IMR-90 (cell line): ENCODE data around the gene ERV3-1. TPM values are rescaled to one million over a fixed set of nuclear protein-coding genes. Genes with fewer than 3 reads are reported as not detected.

Experiments
- ATAC-seq: fragments of 200-7000 bp; cut with Tn5 transposase; 2 replicates; pipeline ENCODE4 v1.9.1; 2020; ENCODE audit warnings: low read depth, mild to moderate bottlenecking, moderate library complexity
- Bru-seq: library from RNA; stranded (reverse); fragments of 400-500 nt; gene quantifications from one replicate; lab custom pipeline; 2021; lab: Mats Ljungman, UMichigan
- BruChase-seq, 2 experiments: library from RNA; stranded (reverse); fragments of 400-500 nt; gene quantifications; one replicate each; lab custom pipeline; 2021; lab: Mats Ljungman, UMichigan
- BruUV-seq: library from RNA; stranded (reverse); fragments of 400-500 nt; replicated peaks from 2 replicates; lab custom pipeline; 2021; lab: Mats Ljungman, UMichigan
- CTCF ChIA-PET: fragments of 300-600 bp; formaldehyde crosslinking; extraction: SDS; loops from one replicate; lab custom pipeline; 2021; ENCODE audit warnings: antibody characterized with exemption; lab: Yijun Ruan, JAX
- POLR2A ChIA-PET: fragments of 300-600 bp; sonication (Branson Sonifier 250); formaldehyde crosslinking; loops from one replicate; lab custom pipeline; 2022; ENCODE audit warnings: antibody characterized with exemption; ENCODE audit not compliant: unreplicated experiment; lab: Charles Lee
- DNase-seq: peaks from one replicate; pipeline ENCODE4 v3.0.0; 2013
- H2AFZ ChIP-seq: replicated peaks from 2 replicates; pipeline ENCODE3; 2013; ENCODE audit warnings: low read length, mild to moderate bottlenecking; ENCODE audit not compliant: poor library complexity
- H2AK5ac ChIP-seq: 2 replicates; pipeline ENCODE4 v1.6.1; 2013; ENCODE audit warnings: low read depth, low read length, inconsistent platforms
- H2AK9ac ChIP-seq: replicated peaks from 2 replicates; pipeline ENCODE3; 2013; ENCODE audit warnings: mild to moderate bottlenecking, low read depth, low read length, moderate library complexity; ENCODE audit not compliant: poor library complexity
- H2BK120ac ChIP-seq: 2 replicates; pipeline ENCODE4 v1.6.1; 2013; ENCODE audit warnings: low read depth, low read length, inconsistent platforms
- H2BK15ac ChIP-seq: 3 replicates; pipeline ENCODE4 v1.6.1; 2013; ENCODE audit warnings: low read depth, low read length, inconsistent platforms
- H2BK20ac ChIP-seq: 2 replicates; pipeline ENCODE4 v1.6.1; 2013; ENCODE audit warnings: low read depth, mild to moderate bottlenecking, inconsistent platforms, low read length, moderate library complexity
- H2BK5ac ChIP-seq: 2 replicates; pipeline ENCODE4 v1.6.1; 2013; ENCODE audit warnings: mild to moderate bottlenecking, low read depth, low read length, inconsistent platforms; ENCODE audit not compliant: poor library complexity, severe bottlenecking
- H3K14ac ChIP-seq: replicated peaks from 2 replicates; pipeline ENCODE4 v1.6.1; 2013; ENCODE audit warnings: low read depth, low read length, inconsistent platforms
- H3K18ac ChIP-seq: 2 replicates; pipeline ENCODE4 v1.6.1; 2013; ENCODE audit warnings: low read depth, low read length, control low read depth
- H3K23ac ChIP-seq: 2 replicates; pipeline ENCODE4 v1.6.1; 2013; ENCODE audit warnings: low read depth, low read length, inconsistent platforms
- H3K27ac ChIP-seq: 2 replicates; pipeline ENCODE4 v1.5.1; 2013; ENCODE audit warnings: mild to moderate bottlenecking, control low read depth, low read length; ENCODE audit not compliant: insufficient read depth
- H3K27me3 ChIP-seq: 2 replicates; pipeline ENCODE4 v1.6.1; 2013; ENCODE audit warnings: low read length; ENCODE audit not compliant: control insufficient read depth, insufficient read depth
- H3K36me3 ChIP-seq: 2 replicates; pipeline ENCODE4 v1.6.1; 2013; ENCODE audit warnings: low read length, mixed read lengths; ENCODE audit not compliant: control insufficient read depth, insufficient read depth
- H3K4ac ChIP-seq: 2 replicates; pipeline ENCODE4 v1.6.1; 2013; ENCODE audit warnings: low read depth, low read length, inconsistent platforms
- H3K4me1 ChIP-seq: 2 replicates; pipeline ENCODE4 v1.6.1; 2013; ENCODE audit warnings: low read length, mixed read lengths; ENCODE audit not compliant: control insufficient read depth, insufficient read depth
- H3K4me2 ChIP-seq: 2 replicates; pipeline ENCODE4 v1.6.1; 2013; ENCODE audit warnings: low read depth, mild to moderate bottlenecking, control low read depth, low read length, moderate library complexity
- H3K4me3 ChIP-seq: 2 replicates; pipeline ENCODE4 v1.5.1; 2013; ENCODE audit warnings: low read depth, mild to moderate bottlenecking, control low read depth, low read length, moderate library complexity; ENCODE audit not compliant: insufficient read depth
- H3K56ac ChIP-seq: 2 replicates; pipeline ENCODE4 v1.6.1; 2013; ENCODE audit warnings: low read length, inconsistent platforms; ENCODE audit not compliant: insufficient read depth; ENCODE audit errors: extremely low read depth
- H3K79me1 ChIP-seq, 2 experiments: 2 replicates each; pipeline ENCODE4 v1.6.1; 2013; ENCODE audit warnings: low read length in 2 of 2, inconsistent platforms in 1 of 2, low read depth in 1 of 2
- H3K9ac ChIP-seq: 2 replicates; pipeline ENCODE4 v1.6.1; 2013; ENCODE audit warnings: low read depth, low read length, control low read depth
- H3K9me1 ChIP-seq: 2 replicates; pipeline ENCODE4 v1.6.1; 2013; ENCODE audit warnings: low read length, inconsistent platforms; ENCODE audit not compliant: insufficient read depth
- H3K9me3 ChIP-seq: 2 replicates; pipeline ENCODE4 v1.6.1; 2013; ENCODE audit warnings: low read length; ENCODE audit not compliant: control insufficient read depth, insufficient read depth
- H4K20me1 ChIP-seq: 2 replicates; pipeline ENCODE4 v1.6.1; 2013; ENCODE audit warnings: low read length, inconsistent platforms; ENCODE audit not compliant: insufficient read depth
- H4K5ac ChIP-seq: 2 replicates; pipeline ENCODE4 v1.6.1; 2013; ENCODE audit warnings: mild to moderate bottlenecking, low read depth, low read length, control low read depth
- H4K8ac ChIP-seq, 2 experiments: 2 replicates each; pipeline ENCODE4 v1.6.1; 2013; ENCODE audit warnings: low read depth in 2 of 2, low read length in 2 of 2, control low read depth in 1 of 2, inconsistent platforms in 1 of 2
- H4K91ac ChIP-seq: 2 replicates; pipeline ENCODE4 v1.6.1; 2013; ENCODE audit warnings: low read depth, low read length, inconsistent platforms; ENCODE audit not compliant: insufficient read depth
- BHLHE40 ChIP-seq: fragments of 150-350 bp; IDR thresholded peaks from 2 replicates; pipeline ENCODE4 v1.6.1; 2016; ENCODE audit warnings: mild to moderate bottlenecking, low read depth, low read length
- FOS ChIP-seq: fragments of 150-350 bp; IDR thresholded peaks from 2 replicates; pipeline ENCODE4 v1.6.1; 2016; ENCODE audit warnings: low read depth, low read length
- NFE2L2 ChIP-seq: fragments of 150-350 bp; IDR thresholded peaks from 2 replicates; pipeline ENCODE4 v1.6.1; 2016; ENCODE audit warnings: low read depth, mild to moderate bottlenecking, low read length
- POLR2A ChIP-seq: IDR thresholded peaks from 2 replicates; pipeline ENCODE4 v1.6.1; 2012; ENCODE audit warnings: mild to moderate bottlenecking, low read depth, low read length
- WGBS, 2 experiments: methylation state at CpG; one replicate each; pipeline versions ENCODE4 v1.1.5 to v1.1.7; 2013; ENCODE audit warnings: missing lambda C conversion rate in 2 of 2; ENCODE audit not compliant: insufficient read length in 1 of 2; ENCODE audit errors: extremely low coverage in 2 of 2; 5-methylcytosine and 5-hydroxymethylcytosine counted together
- dilution Hi-C: fragments of 300-500 bp; cut with HindIII; formaldehyde crosslinking; loops from one replicate; pipeline ENCODE4 v1.14.3; 2018; ENCODE audit warnings: low sequenced_read_pairs; ENCODE audit not compliant: unreplicated experiment
- in situ Hi-C: fragments of 300-500 bp; cut with MboI; formaldehyde crosslinking; loops from 3 replicates; pipeline ENCODE4 v1.14.3; 2019; ENCODE audit warnings: low sequenced_read_pairs, inconsistent platforms, mixed read lengths
- intact Hi-C: fragments of 100-400 bp; cut with micrococcal nuclease; formaldehyde crosslinking; loops from 2 replicates; pipeline ENCODE4 v1.10.0; 2022
- long read RNA-seq: library from polyadenylated mRNA; unstranded; transcript quantifications from one replicate; pipeline ENCODE4 v2.0.0, GENCODE V29; 2021; ENCODE audit not compliant: unreplicated experiment
- polyA plus RNA-seq, 3 experiments: library from polyadenylated mRNA; depleted of rRNA; stranded (reverse); fragments of >200 nt; gene quantifications; 2 replicates each; pipeline ENCODE4 v1.2.3, GENCODE V29; 2012; ENCODE audit warnings: low replicate concordance in 1 of 3
- total RNA-seq: library from RNA; depleted of rRNA; stranded (reverse); fragments of >200 nt; gene quantifications from 2 replicates; pipeline ENCODE4 v1.2.3, GENCODE V29; 2012; rRNA removed
- TF ChIP-seq, protein P1 (sequence below): fragments of 150-350 bp; IDR thresholded peaks from 2 replicates; pipeline ENCODE4 v1.6.1; 2017; ENCODE audit warnings: mild to moderate bottlenecking, antibody characterized with exemption, low read length, low read depth

The ERV3-1 gene, protein sequence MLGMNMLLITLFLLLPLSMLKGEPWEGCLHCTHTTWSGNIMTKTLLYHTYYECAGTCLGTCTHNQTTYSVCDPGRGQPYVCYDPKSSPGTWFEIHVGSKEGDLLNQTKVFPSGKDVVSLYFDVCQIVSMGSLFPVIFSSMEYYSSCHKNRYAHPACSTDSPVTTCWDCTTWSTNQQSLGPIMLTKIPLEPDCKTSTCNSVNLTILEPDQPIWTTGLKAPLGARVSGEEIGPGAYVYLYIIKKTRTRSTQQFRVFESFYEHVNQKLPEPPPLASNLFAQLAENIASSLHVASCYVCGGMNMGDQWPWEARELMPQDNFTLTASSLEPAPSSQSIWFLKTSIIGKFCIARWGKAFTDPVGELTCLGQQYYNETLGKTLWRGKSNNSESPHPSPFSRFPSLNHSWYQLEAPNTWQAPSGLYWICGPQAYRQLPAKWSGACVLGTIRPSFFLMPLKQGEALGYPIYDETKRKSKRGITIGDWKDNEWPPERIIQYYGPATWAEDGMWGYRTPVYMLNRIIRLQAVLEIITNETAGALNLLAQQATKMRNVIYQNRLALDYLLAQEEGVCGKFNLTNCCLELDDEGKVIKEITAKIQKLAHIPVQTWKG
- total RNA-seq (8.6 and 11.8 TPM in 2 replicates), polyA plus RNA-seq (2012; rRNA removed) (6.1 and 7.0 TPM in 2 replicates), Bru-seq, nascent RNA (percentile 87 among the genes with signal in this experiment), BruChase-seq, experiment 1, labeled RNA remaining after a 6-hour chase (percentile 87 among the genes with signal in this experiment), BruChase-seq, experiment 2, labeled RNA remaining after a 2-hour chase (percentile 93 among the genes with signal in this experiment)
- 0.73 and 1.4 TPM in 2 replicates for polyA plus RNA-seq (2012; cell fraction: cytosol; rRNA removed)
- polyA plus RNA-seq (2012; cell fraction: nucleus; rRNA removed; ENCODE audit: low replicate concordance): 9.1 and 64.9 TPM in 2 replicates
- long read RNA-seq, partial matches to known transcripts: 0 of 6 reads
- long read RNA-seq, other reads (novel, unspliced or antisense): 5 of 6 reads

DNA sequence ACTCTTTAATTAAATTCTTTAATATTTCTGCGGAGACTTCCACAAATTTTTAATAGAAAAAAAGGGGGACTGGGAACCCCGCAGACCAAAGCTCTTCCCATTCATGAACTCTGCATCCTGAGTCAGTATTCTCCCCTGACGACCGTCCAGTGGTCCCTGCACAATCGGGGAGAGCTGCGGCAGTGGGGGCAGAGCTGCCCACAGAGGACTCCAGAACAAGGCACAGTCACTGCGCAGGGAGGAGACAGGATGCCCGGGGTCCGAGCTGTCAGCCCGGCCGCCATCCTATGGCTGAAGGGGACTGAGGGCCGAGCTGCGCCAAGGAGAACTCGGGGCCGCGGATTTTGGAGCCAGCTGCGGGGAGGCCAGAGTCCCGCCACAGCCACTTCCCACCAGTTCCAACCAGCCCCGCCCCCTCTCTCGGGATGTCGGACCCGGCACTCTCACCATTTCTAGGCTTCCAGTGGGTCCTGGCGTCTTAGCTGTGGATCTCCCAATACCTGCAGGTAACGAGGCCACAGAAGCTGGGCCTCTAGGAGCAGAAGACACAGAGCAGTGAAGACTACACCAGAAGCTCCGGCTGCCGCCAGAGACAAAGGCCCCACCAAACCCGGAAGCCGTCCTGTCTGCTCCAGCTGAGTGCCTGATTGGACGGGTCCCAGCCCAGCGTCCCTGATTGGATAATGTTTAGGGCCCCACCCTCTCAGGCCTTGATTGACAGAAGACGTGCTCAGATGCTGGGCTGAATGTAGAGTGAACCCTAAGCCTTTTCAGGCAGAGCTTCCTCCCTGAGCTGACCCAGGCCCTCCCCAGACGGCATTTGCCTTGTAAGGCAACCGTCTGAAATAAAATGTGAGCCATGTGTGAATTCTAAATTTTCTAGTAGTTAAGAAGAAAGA lies at the start of gene ERV3-1:
Gene ERV3-1 (minus strand): TSS at position 594 of the 899 bp plus-strand sequence. CDS start 13,661 bp downstream, outside the sequence.
- intact Hi-C loops: loop anchor here (2.0 kb wide), 1 partner anchor 32 kb away; no protein-coding TSS in a partner anchor
- CTCF ChIA-PET: no interaction called here

More for the DNA sequence above, at the start of gene ERV3-1:
- peak within 1 kb of the TSS; percentile 38; the same call in 1 of the 2 replicates for H3K56ac ChIP-seq
- POLR2A ChIA-PET: interaction anchor here (0.7 kb wide), 1 partner anchor 322 kb away, joined by 4 read pairs; no protein-coding TSS in a partner anchor
- H3K27me3 ChIP-seq: no peaks in the 10 kb centered on the region
- 0 out of 2 replicates have a peak within 1 kb of the TSS, but pooled peaks have one; percentile 33 for H2BK120ac ChIP-seq
- H3K14ac ChIP-seq: peak within 1 kb of the TSS; percentile 87
- no peak within 1 kb of the TSS for H2BK20ac ChIP-seq
- peak; percentile 99 for ATAC-seq
- no peak within 1 kb of the TSS for H2BK15ac ChIP-seq
- peak within 1 kb of the TSS; percentile 95 for H3K27ac ChIP-seq
- peak within 1 kb of the TSS; percentile 88 for H4K5ac ChIP-seq
- H3K4ac ChIP-seq: peak within 1 kb of the TSS; percentile 90
- peaks cover 6% of the 10 kb centered on the region; the same call in 1 of the 2 replicates for H3K9me3 ChIP-seq
- no TSS peak for BruUV-seq
- H3K4me3 ChIP-seq: peak within 1 kb of the TSS; percentile 93
- H3K36me3 ChIP-seq: peaks cover 11% of the 10 kb centered on the region
- DNase-seq: peak; percentile 93
- dilution Hi-C loops (no loop called here), in situ Hi-C loops (no loop called here)
- no peaks in the 10 kb centered on the region for H3K9me1 ChIP-seq
- peak within 1 kb of the TSS; percentile 17 for H2AK9ac ChIP-seq
- peak within 1 kb of the TSS; percentile 69 to 96; a peak in 3 of 4 replicates for H4K8ac ChIP-seq
- peaks cover 1 to 16% of the 10 kb centered on the region in 2 experiments for H3K79me1 ChIP-seq
- H2AK5ac ChIP-seq: no peak within 1 kb of the TSS
- TF ChIP-seq BHLHE40: no peak
- TF ChIP-seq FOS: peak; percentile 47; the same call in 1 of the 2 replicates
- no peak for TF ChIP-seq NFE2L2
- TF ChIP-seq, protein P1, sequence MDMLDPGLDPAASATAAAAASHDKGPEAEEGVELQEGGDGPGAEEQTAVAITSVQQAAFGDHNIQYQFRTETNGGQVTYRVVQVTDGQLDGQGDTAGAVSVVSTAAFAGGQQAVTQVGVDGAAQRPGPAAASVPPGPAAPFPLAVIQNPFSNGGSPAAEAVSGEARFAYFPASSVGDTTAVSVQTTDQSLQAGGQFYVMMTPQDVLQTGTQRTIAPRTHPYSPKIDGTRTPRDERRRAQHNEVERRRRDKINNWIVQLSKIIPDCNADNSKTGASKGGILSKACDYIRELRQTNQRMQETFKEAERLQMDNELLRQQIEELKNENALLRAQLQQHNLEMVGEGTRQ: no peak
- TF ChIP-seq POLR2A: peak; percentile 96
- 0% methylated on average over 5 of the region's 33 CpGs; no CpG with 5 or more reads in 1 of the 2 experiments for WGBS, 2 experiments
- H3K4me2 ChIP-seq: peak within 1 kb of the TSS; percentile 83
- H3K4me1 ChIP-seq: 0 out of 2 replicates have a peak, but pooled peaks cover 1% of the 10 kb centered on the region
- peak within 1 kb of the TSS; percentile 62 for H2BK5ac ChIP-seq
- H3K18ac ChIP-seq: peak within 1 kb of the TSS; percentile 81; the same call in 1 of the 2 replicates
- H4K20me1 ChIP-seq: peaks cover 4% of the 10 kb centered on the region
- H2AFZ ChIP-seq: peak within 1 kb of the TSS; percentile 88
- peak within 1 kb of the TSS; percentile 64 for H4K91ac ChIP-seq
- no peak within 1 kb of the TSS for H3K23ac ChIP-seq
- peak within 1 kb of the TSS; percentile 98 for H3K9ac ChIP-seq
